ENCODE measurements around the gene TIFAB. TPM values are rescaled to one million over a fixed set of nuclear protein-coding genes. Genes with fewer than 3 reads are reported as not detected.

Gene TIFAB
- total RNA-seq, 1 experiment from 2014 or later = not detected

DNA sequence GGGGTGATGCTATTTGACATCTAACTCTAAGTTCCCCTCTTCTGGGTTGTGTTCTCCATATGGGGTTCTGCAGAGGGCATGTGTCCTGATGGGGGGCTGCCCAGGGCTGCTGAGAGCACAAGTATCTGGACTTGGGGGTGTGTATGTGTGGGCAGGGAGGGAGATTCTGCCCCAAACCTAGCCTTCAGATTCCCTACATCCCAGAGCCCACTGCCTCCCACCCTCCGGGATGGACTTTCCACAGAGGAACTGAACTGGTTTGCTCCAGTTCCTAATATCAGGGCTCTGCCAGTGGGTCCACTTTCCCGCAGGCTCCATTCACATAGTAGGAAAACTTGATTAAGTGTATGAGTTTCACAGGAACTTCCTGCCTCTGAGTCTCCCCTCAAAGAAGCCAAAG lies 16.4 kb upstream of the TIFAB start:
- intact Hi-C loops (cut with micrococcal nuclease; ENCODE audit: unreplicated experiment) (no loop called here), in situ Hi-C loops (cut with HindIII; ENCODE audit: low pct_unique_long_range_greater_than_20kb, low sequenced_read_pairs) (loop anchor here (25.0 kb wide), 1 partner anchor 369 kb away; the partner anchor contains the start of gene SLC25A48)
- ChIA-PET CTCF (no interaction called here), POLR2A (no interaction called here)
- Histone ChIP-seq H3K4me3 (ENCODE audit: low read depth in 2 of 2, low read length in 2 of 2) (no peak overlapping the region), H3K27ac (ENCODE audit: low read length) (no peak overlapping the region), H3K27me3 (ENCODE audit: control insufficient read depth, insufficient read depth, low read length) (peaks cover 21% of the 10 kb centered on the region), H3K36me3 (ENCODE audit: control insufficient read depth, insufficient read depth, low read length) (no peaks in the 10 kb centered on the region), H3K9me3 (ENCODE audit: control insufficient read depth, insufficient read depth, low read depth, low read length) (no peaks in the 10 kb centered on the region), H3K4me1 (ENCODE audit: control insufficient read depth, insufficient read depth, low read length) (peaks cover 2% of the 10 kb centered on the region; the same call in 1 of the 2 replicates)
- ATAC-seq (no peak), DNase-seq (ENCODE audit: low read depth, low spot score) (no peak)
- BruUV-seq (replicated peaks) = no TSS peak
- no peak for TF ChIP-seq POLR2AphosphoS5 (IDR thresholded peaks at IDR 0.05; ENCODE audit: low read depth, low read length)
- TF ChIP-seq SIN3A (IDR thresholded peaks at IDR 0.05; ENCODE audit: borderline replicate concordance, insufficient read depth, low read depth, low read length) = no peak
- no peak for TF ChIP-seq REST (IDR thresholded peaks at IDR 0.05; ENCODE audit: insufficient read depth in 1 of 2, low read depth in 2 of 2, low read length in 1 of 2)
- no peak for TF ChIP-seq TCF7L2 (IDR thresholded peaks at IDR 0.05; ENCODE audit: low read depth, low read length)
- no peak for TF ChIP-seq CTCF (IDR thresholded peaks at IDR 0.05)

DNA sequence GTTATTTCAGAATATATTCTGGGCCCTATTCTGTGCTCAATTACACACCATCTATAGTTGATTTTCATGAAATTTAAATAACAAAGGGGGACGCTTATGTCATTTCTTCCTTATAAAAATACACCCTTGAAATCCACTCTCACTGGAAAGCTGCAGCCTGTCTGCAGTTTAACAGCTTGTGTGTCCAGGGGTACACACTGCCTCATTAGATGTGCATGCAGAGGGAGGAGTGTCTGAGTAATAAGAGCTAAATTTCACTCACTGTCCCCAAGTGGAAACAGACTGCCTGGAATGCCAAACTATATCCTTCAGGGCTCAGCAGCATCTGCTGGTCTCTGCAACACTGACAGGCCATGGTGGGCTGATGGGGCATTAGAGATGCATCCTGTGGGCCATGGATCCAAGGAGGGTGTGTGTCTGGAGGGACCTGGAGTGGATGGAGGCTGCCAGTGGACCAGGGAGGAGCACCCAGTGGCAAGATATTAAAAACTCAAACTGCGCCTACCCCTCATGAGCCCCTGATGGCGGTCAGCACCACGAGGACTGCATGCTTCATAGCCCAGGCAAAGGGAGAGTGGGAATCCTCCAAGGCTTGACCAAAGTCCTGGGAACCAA lies 15.8 kb upstream of the TIFAB start:
- ChIA-PET CTCF (no interaction called here), POLR2A (no interaction called here)
- Histone ChIP-seq H3K9me3 (ENCODE audit: control insufficient read depth, insufficient read depth, low read depth, low read length) (no peaks in the 10 kb centered on the region), H3K36me3 (ENCODE audit: control insufficient read depth, insufficient read depth, low read length) (no peaks in the 10 kb centered on the region), H3K27me3 (ENCODE audit: control insufficient read depth, insufficient read depth, low read length) (peaks cover 21% of the 10 kb centered on the region), H3K4me3 (ENCODE audit: low read depth in 2 of 2, low read length in 2 of 2) (no peak overlapping the region), H3K27ac (ENCODE audit: low read length) (no peak overlapping the region), H3K4me1 (ENCODE audit: control insufficient read depth, insufficient read depth, low read length) (peaks cover 2% of the 10 kb centered on the region; the same call in 1 of the 2 replicates)
- TF ChIP-seq REST (IDR thresholded peaks at IDR 0.05; ENCODE audit: insufficient read depth in 1 of 2, low read depth in 2 of 2, low read length in 1 of 2) (no peak), CTCF (IDR thresholded peaks at IDR 0.05) (no peak), TCF7L2 (IDR thresholded peaks at IDR 0.05; ENCODE audit: low read depth, low read length) (no peak), SIN3A (IDR thresholded peaks at IDR 0.05; ENCODE audit: borderline replicate concordance, insufficient read depth, low read depth, low read length) (no peak), POLR2AphosphoS5 (IDR thresholded peaks at IDR 0.05; ENCODE audit: low read depth, low read length) (no peak)
- in situ Hi-C loops (cut with HindIII; ENCODE audit: low pct_unique_long_range_greater_than_20kb, low sequenced_read_pairs) = loop anchor here (25.0 kb wide), 1 partner anchor 369 kb away; the partner anchor contains the start of gene SLC25A48
- BruUV-seq (replicated peaks) = no TSS peak
- intact Hi-C loops (cut with micrococcal nuclease; ENCODE audit: unreplicated experiment) = no loop called here
- ATAC-seq (no peak), DNase-seq (ENCODE audit: low read depth, low spot score) (no peak)
